ENCODE data around the gene ZBTB11. TPM values are rescaled to one million over a fixed set of nuclear protein-coding genes. Genes with fewer than 3 reads are reported as not detected.

Gene ZBTB11
- total RNA-seq, 1 experiment from 2014 or later, result 20.4 TPM

- intact Hi-C loops (cut with micrococcal nuclease), result loop anchor here (1.0 kb wide), 2 partner anchors 9 to 104 kb away; partner anchors contain the start of gene RPL24
- Histone ChIP-seq H3K4me3 (replicated peaks in 1 of 2; ENCODE audit: low read depth in 1 of 2, low read length in 2 of 2) (peak overlapping the region; percentile 97), H3K36me3 (ENCODE audit: control insufficient read depth in 1 of 2, insufficient read depth in 2 of 2, low read length in 2 of 2) (peaks cover 25 to 29% of the 10 kb centered on the region in 2 experiments), H3K27me3 (ENCODE audit: insufficient read depth, low read length) (no peaks in the 10 kb centered on the region), H3K9ac (ENCODE audit: low read length) (peak overlapping the region; percentile 51), H3K79me2 (ENCODE audit: insufficient read depth, low read length) (peaks cover 65% of the 10 kb centered on the region), H2AFZ (ENCODE audit: low read depth, low read length, poor library complexity, severe bottlenecking) (no peak overlapping the region), H4K20me1 (ENCODE audit: insufficient read depth) (peaks cover 23% of the 10 kb centered on the region; the same call in 1 of the 2 replicates), H3K9me2 (ENCODE audit: insufficient read depth) (no peaks in the 10 kb centered on the region), H3K9me3 (ENCODE audit: control insufficient read depth in 1 of 2, insufficient read depth in 1 of 2, low read depth in 1 of 2, low read length in 2 of 2) (no peaks in the 10 kb centered on the region), H3K4me1 (ENCODE audit: control insufficient read depth in 1 of 2, insufficient read depth in 2 of 2, low read length in 2 of 2) (peaks cover 7 to 23% of the 10 kb centered on the region in 2 experiments; a peak in 3 of 4 replicates), H3K27ac (ENCODE audit: low read depth, low read length) (peak overlapping the region; percentile 56), H3K4me2 (ENCODE audit: low read length) (peak overlapping the region; percentile 92)
- TSS peak; percentile 59 for BruUV-seq (replicated peaks)
- TF ChIP-seq CTCF (IDR thresholded peaks at IDR 0.05 in 2 of 3, conservative IDR thresholded peaks at IDR 0.05 in 1 of 3; ENCODE audit: borderline replicate concordance in 1 of 3, insufficient read depth in 1 of 3, low read depth in 2 of 3, low read length in 2 of 3), result no peak
- TF ChIP-seq CBX3 (IDR thresholded peaks at IDR 0.05; ENCODE audit: low read depth), result no peak
- no peak for TF ChIP-seq EGR1 (IDR thresholded peaks at IDR 0.05; ENCODE audit: low read depth)
- no peak for TF ChIP-seq RAD21 (IDR thresholded peaks at IDR 0.05; ENCODE audit: low read depth)
- no peak for TF ChIP-seq FOSL1 (IDR thresholded peaks at IDR 0.05; ENCODE audit: low read depth)
- no peak for TF ChIP-seq ZFX (IDR thresholded peaks at IDR 0.05)
- no peak for TF ChIP-seq CEBPB (IDR thresholded peaks at IDR 0.05; ENCODE audit: low read depth)
- TF ChIP-seq EZH2phosphoT487 (IDR thresholded peaks at IDR 0.05; ENCODE audit: borderline replicate concordance), result no peak
- no peak for TF ChIP-seq JUND (IDR thresholded peaks at IDR 0.05)
- no peak for TF ChIP-seq ZNF274 (IDR thresholded peaks at IDR 0.05; ENCODE audit: low read depth, low read length)
- TF ChIP-seq ATF3 (IDR thresholded peaks at IDR 0.05), result no peak
- TF ChIP-seq TCF7L2 (IDR thresholded peaks at IDR 0.05; ENCODE audit: borderline replicate concordance, extremely low read depth, insufficient read depth, insufficient read length), result no peak
- RAD21 ChIA-PET (ENCODE audit: low non-redundant PET in 1 of 2, low total read pairs in 2 of 2, uncharacterized antibody in 2 of 2, unreplicated experiment in 2 of 2), result interaction anchor here in 1 of 2 experiments (1.2 kb wide), 1 partner anchor 104 kb away, joined by 4 read pairs; the partner anchor contains the start of gene PCNP
- POLR2A ChIA-PET, result interaction anchor here (1.6 to 4.7 kb wide), 2 partner anchors 8 to 104 kb away, joined by 6 to 45 read pairs; partner anchors contain the start of genes PCNP and RPL24
- CTCF ChIA-PET, result interaction anchor here (0.6 to 2.8 kb wide), 4 partner anchors 27 to 104 kb away, joined by 3 to 11 read pairs (median 4); partner anchors contain the start of gene PCNP
- DNase-seq (ENCODE audit: low read depth, low spot score), result no peak
- no peak for ATAC-seq
These were observed 729 bp upstream of the ZBTB11 start for GRCh38 chr3:101677436-101678286.
